HG03064 (cell line): ENCODE results near the gene UMODL1.

ENCODE experiments used
- ATAC-seq: cut with Tn5 transposase; IDR thresholded peaks from one replicate; pipeline ENCODE4 v1.9.1; 2021; ENCODE audit warnings: low read depth; ENCODE audit not compliant: unreplicated experiment

UMODL1 gene

GRCh38 chr21:42039470-42039901, 31.6 kb upstream of the UMODL1 start:
- ATAC-seq, result no peak

- no peak for ATAC-seq
Measured at GRCh38 chr21:42039911-42040351, 31.2 kb upstream of the UMODL1 start.

GRCh38 chr21:42040411-42041180, 30.5 kb upstream of the UMODL1 start:
- ATAC-seq, result no peak

- ATAC-seq, result no peak
Measured at GRCh38 chr21:42041246-42041645, 29.9 kb upstream of the UMODL1 start.

- ATAC-seq, result no peak
Measured at GRCh38 chr21:42041711-42042110, 29.4 kb upstream of the UMODL1 start.

- no peak for ATAC-seq
Measured at GRCh38 chr21:42042651-42043050, 28.5 kb upstream of the UMODL1 start.

GRCh38 chr21:42043201-42043895, 27.8 kb upstream of the UMODL1 start:
- ATAC-seq, result no peak

GRCh38 chr21:42043961-42044360, 27.2 kb upstream of the UMODL1 start:
- ATAC-seq, result no peak

- ATAC-seq, result no peak
Measured at GRCh38 chr21:42044871-42045495, 26.1 kb upstream of the UMODL1 start.

GRCh38 chr21:42047821-42048613, 23.1 kb upstream of the UMODL1 start:
- no peak for ATAC-seq

GRCh38 chr21:42048870-42049577, 22.1 kb upstream of the UMODL1 start:
- no peak for ATAC-seq

GRCh38 chr21:42049578-42050430, 21.3 kb upstream of the UMODL1 start:
- ATAC-seq, result no peak

- ATAC-seq, result no peak
Measured at GRCh38 chr21:42051788-42052187, 19.3 kb upstream of the UMODL1 start.

GRCh38 chr21:42055425-42055824, 15.7 kb upstream of the UMODL1 start:
- ATAC-seq, result no peak

GRCh38 chr21:42056468-42056867, 14.6 kb upstream of the UMODL1 start:
- ATAC-seq, result no peak

- no peak for ATAC-seq
Measured at GRCh38 chr21:42056996-42057689, 14.0 kb upstream of the UMODL1 start.

- no peak for ATAC-seq
Measured at GRCh38 chr21:42057851-42058437, 13.2 kb upstream of the UMODL1 start.

- ATAC-seq, result no peak
Measured at GRCh38 chr21:42058631-42059111, 12.4 kb upstream of the UMODL1 start.
